Fibroblast of pulmonary artery (primary cell): Measurements from ENCODE around the gene MGST3.

Source experiments
- DNase-seq: peaks from one replicate; pipeline ENCODE4 v3.0.0-alpha.2; 2010; ENCODE audit warnings: low read depth
- H3K4me3 ChIP-seq: replicated peaks from 2 replicates; pipeline ENCODE4 v1.5.1; 2011; ENCODE audit warnings: low read depth, mild to moderate bottlenecking, control low read depth, low read length, moderate library complexity
- CTCF ChIP-seq: IDR thresholded peaks from 2 replicates; pipeline ENCODE4 v1.5.1; 2011; ENCODE audit warnings: mild to moderate bottlenecking, control low read depth, low read length, inconsistent platforms; ENCODE audit errors: missing control alignments

MGST3 gene

GRCh38 chr1:165686971-165687433, 56.0 kb downstream of the MGST3 start:
- no peak for TF ChIP-seq CTCF
- no peak overlapping the region for H3K4me3 ChIP-seq
- no peak for DNase-seq

GRCh38 chr1:165688046-165688445, 57.0 kb downstream of the MGST3 start:
- no peak for TF ChIP-seq CTCF
- H3K4me3 ChIP-seq: no peak overlapping the region
- no peak for DNase-seq

- H3K4me3 ChIP-seq: no peak overlapping the region
- no peak for TF ChIP-seq CTCF
- DNase-seq: no peak
These were observed 64.0 kb downstream of the MGST3 start for GRCh38 chr1:165695031-165695430.

- peak overlapping the region; percentile 98 for H3K4me3 ChIP-seq
- TF ChIP-seq CTCF: no peak
- DNase-seq: peak; percentile 95
These were observed 65.6 kb downstream of the MGST3 start for GRCh38 chr1:165696625-165697100.

- peak overlapping the region; percentile 98 for H3K4me3 ChIP-seq
- DNase-seq: no peak
- no peak for TF ChIP-seq CTCF
These were observed 66.5 kb downstream of the MGST3 start for GRCh38 chr1:165697491-165697880.

GRCh38 chr1:165697881-165698760, 67.1 kb downstream of the MGST3 start, which contains the start of gene ALDH9A1:
Gene ALDH9A1 (minus strand): TSS chr1:165698562. CDS start chr1:165698558, 4 bp downstream.
- peak; percentile 34 for TF ChIP-seq CTCF
- DNase-seq: peak; percentile 79
- peak within 1 kb of the TSS; percentile 98 for H3K4me3 ChIP-seq
